ENCODE results near the gene P2RY6.
"Not testable (repeated sequence)": the region's sequence is repeated elsewhere in the genome, so short reads cannot be mapped to it uniquely, and the experiment has no call there.

The P2RY6 gene

DNA sequence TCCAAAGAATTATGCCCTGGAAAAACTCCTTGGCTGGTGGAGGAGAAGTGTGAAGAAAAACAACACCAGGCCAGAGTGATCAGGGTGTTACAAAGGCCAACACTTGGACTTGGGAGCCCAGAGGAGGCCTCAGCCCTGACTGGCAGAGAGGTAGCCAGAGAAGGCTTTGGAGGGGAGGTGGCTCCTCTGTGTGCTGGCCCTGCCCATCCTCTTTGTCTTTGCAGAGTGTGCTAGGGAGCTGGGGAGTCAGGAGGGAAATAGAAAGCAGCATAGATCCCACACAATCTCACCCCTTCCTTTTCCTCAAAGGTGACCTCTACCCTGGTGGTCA, 12.0 kb upstream of the P2RY6 start:
- DNase-seq (ENCODE audit: low spot score), result no peak

DNA sequence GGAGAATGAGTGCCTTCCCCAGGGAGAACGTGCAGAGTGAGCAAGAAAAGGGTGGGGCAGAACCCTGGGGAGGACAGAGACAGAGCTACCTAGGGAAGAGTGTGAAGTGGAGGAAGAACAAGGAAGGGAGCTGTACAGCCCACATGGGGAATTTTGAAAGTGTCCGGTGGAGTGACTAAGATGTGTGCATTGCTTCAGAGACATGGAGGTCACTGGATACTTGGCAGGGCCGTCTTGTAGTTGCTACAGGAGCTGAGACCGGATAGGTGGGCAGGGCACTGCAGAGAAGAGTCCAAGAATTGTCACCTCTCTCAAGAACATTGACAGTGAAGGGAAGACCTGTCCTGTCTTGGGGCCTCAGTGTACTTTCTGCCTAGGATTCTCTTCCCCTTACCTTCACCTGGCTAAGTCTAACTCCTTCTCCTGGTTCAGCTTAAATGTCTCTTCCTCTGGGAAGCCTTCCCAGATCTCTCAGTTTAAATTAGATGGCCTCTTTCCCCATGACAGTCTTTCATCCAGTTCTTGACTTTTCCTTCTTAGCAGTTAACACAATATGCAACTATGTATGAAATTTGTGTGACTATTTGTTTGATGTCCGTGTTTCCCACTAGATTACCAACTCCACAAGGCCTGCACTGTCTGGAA, 9.2 kb upstream of the P2RY6 start:
- no peak for DNase-seq (ENCODE audit: low spot score)

DNA sequence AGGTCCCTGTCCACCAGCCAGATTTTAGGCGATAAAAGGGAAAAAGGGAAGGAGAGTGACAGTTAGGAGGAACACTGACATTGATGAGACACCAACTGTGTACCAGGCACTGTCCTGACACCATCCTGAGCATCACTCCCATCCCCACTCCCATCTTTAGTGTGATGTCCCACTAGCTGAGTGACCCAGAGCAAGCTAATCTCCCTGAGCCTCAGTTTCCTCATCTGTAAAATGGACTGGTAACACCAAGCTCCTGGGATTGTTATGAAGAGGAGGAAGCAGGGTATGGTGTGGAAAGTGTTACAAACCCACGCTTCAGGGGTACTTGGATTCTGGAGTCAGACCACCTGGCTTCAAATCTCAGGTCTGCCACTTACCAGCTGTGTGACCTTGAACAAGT, 8.5 kb upstream of the P2RY6 start:
- DNase-seq (ENCODE audit: low spot score), result no peak

DNA sequence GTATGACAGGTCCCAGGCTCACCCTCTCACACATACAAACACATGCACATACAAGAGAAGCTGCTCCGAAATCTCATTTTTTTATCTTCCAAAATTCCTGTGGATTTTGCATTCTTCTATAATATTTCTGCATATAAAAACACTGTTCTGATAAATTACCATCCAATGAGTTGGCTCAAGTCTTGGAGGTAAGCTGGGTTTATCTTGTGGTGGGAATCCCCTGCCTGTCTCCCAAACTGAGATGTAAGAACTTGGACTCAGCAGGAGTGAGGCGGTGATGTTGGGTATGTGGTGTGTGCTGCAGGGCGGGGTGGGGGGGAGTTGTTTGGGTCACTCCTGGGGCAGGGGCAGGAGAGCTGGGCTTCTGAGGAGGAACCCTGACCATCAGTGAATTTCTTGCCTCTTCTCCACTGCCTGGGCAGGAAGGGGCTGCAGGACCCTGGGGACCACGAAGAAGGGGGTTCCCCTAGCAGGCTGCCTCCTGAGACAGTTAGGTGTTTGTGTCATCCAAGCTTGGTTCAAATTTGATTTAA, 6.8 kb upstream of the P2RY6 start:
- DNase-seq (ENCODE audit: low spot score), result no peak

DNA sequence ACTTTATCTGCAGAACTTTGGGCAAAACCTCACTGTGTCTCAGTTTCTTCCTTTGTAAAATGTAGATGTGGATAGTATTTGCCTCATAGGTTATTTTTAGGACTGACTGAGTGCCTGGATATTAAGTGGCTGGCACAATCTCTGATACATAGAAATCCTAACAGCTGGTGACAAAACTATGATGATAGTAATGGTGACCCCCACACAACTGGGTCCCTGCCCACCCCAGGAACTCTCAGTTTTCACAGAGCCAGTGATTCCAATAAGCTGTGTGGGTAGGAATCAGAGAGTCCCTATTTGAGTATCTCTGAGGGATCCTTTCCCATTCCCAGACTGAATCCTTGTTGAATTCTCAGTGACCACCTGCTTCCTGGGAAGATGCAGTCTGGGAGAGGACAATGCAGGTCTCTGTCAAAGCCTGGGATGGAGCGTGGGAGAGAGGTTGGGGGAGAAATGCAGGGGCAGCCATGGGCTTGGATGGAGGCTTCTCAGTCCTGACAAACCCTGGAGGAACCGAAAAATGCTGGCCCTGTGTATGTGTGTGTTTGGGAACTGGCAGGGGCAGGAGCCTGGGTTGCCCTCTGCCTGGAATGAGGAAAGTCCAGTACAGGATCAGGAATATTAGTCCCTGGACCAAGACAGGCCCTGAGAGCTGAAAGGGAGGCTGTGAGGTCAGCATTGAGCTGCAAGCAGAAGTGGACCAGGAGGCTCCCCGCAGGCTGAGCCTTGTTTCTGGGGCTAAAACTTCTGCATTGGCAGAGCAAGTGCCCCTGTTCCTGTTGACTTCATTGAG, 6.1 kb upstream of the P2RY6 start:
- DNase-seq (ENCODE audit: low spot score), result no peak

DNA sequence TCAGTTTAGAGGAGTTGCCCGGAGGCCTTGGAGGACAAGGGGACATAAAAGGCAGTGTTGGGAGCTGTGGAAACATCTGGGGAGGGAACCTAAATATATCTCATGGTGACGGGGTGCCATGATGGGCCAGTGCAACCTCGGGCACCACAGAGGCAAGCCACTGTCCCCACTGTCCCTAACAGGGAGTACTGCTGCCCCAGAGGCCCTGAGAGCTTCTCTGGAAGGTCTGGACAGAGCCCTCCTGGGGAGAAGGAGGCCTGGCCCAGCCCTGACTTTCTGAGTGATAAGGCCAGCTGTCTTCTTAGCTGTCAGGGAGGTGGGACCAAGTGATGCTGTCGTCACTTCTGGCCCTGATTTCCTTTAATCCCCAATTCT, 5.5 kb upstream of the P2RY6 start:
- no peak for DNase-seq (ENCODE audit: low spot score)

DNA sequence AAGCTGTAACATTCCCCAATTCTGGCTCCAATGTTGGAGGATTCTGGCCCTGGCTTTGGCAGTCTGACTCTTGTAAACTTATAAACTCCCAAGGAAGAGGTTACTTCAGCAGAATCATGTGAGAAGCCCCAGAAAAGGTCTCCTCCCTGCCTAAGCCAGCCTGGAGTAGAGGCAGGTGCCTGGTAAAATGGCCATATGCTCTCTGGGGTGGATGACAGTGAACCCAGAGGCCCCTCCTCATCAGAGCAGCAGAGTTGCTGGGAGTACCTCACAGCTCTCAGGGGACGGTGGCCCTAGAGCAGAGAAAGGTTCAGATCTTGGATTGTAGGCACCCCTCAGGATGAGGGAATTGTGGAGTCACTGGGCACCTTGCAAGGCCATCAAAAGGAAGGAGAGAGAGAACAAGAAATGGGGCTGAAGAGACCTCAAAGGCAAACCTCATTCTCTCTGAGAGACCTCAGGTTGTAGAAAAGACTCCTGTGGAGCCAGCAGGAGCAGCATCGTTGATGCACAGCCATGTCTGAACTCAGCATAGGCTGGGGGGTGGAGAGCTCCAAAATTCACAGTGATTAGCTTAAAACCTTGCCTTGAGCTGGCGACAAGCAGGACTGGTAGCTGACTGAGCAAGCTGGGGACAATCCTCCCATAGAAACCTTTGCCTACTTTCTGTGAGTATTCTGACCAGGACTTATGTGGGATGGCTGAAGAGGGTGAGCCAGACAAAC, 4.9 kb upstream of the P2RY6 start:
- DNase-seq (ENCODE audit: low spot score), result no peak

DNA sequence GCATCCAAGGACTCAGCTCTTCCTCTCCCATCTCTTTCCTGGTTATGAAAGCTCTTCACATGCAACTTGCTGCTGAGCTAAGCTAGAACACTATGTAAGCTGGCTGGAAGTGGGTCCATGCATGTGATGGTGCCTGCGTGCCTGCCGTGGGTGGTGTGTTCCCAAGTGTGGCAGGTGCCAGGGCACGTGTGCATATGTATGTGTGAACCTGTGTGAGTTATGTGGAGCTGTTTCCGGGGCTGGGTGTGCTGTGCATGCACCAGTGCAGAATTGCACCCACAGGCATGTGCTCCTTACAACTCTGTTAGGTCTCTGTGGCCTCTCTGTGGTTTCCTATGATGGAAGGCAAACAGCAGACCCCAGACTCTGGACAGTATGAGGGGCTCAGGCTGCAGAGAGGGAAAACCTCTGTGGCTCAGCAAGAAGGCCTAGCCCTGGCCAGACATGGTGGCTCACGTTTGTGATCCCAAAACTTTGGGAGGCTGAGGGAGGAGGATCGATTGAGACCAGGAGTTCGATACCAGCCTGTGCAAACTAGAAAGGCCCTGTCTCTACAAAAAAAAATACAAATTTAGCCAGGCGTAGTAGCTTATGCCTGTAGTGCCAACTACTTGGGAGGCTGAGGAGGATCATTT, 4.1 kb upstream of the P2RY6 start:
- DNase-seq (ENCODE audit: low spot score), result no peak

DNA sequence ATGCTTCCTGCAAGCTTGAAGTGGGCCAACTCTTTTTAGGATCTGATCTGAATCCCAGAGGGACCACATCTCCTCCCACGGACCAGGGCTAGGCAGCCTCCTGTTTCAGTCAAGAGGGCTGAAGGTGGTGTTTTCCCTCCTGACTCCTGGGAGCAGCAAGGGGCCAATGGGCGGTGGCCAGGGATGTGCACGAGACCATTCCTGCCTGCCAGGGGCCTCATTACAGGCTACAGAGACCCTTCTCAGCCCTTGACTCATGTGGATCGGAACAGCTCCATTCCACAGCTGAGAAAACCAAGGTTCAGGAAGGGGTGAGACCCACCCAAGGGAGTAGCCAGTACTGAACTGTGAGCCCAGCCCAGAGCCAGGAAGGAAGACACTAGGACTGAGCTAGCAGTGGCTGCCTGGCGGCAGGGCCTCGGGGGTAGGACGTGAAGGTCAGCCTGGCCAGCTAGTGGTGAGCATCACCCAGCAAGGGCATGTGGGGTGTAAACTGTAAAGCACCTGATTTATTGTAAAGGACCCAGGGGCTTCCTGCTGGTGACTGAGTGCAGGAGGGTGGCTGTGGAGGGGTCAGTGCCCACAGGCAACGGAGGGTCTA, 3.4 kb upstream of the P2RY6 start:
- no peak for DNase-seq (ENCODE audit: low spot score)

DNA sequence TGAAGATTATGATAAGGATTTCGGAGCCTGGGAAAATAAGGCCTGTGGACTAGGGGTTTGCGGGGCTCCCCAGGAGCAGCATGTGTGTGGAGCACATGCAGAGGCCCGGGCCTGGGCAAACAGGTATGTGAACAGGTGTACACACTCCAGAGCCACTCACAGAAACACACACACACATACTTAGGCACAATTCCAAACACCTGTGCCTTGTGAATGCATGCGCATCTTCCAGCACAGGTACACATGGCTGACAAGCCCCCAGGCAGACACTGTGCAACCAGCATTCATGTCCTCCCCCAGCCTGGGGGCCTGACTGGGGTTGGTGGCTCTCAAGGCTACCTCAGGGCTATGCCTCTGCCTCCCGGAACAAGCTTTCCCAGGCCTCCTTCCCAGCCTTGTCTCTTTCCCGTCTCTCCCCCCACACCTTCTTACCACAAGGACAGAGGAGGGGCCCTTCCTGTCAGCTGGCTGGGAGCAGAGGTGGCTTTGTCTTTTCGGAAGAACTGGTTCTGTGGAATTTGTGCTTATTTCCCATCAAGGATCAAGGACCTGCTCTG, 2.6 kb upstream of the P2RY6 start:
- DNase-seq (ENCODE audit: low spot score), result no peak

DNA sequence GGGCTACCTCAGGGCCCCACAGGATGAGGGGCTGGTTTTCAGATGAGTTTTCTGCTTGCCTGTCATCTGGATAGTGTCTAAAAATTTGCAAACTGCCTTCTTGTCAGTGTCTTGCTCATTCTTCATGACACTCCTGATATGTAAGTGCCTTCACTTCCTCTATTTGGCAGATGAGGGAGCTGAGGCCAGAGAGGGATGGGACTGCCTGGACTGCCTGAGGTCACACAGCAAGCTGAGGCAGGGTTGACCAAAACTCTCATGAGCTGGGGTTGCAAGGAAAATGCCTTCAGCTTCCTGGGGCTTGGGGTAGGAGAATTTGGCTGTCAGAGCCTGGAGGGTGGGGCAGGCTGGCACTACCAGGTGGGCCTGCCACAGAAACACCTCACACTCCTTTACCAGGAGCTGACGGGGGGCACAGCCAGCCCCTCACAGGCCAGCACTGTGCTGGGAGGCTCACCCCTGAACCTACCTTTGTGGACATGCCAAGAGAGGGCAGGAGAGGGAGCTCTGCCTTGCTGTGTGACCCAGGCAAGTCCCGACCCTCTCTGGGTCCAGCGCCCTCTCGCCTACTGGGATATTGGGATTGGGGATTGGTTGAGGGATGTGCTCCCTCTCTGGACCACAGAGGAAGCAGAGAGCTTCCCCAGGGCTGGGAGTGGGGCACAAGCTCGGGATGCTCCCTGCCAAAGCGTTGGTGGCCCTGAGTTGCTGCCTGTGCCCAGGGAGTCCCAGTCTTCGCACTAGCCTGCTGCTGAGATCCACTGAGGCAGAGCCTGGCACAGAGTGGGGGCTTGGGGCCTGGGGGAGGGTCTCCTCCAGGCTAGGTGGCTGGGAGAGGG, 1.9 kb upstream of the P2RY6 start:
- no peak for DNase-seq (ENCODE audit: low spot score)

DNA sequence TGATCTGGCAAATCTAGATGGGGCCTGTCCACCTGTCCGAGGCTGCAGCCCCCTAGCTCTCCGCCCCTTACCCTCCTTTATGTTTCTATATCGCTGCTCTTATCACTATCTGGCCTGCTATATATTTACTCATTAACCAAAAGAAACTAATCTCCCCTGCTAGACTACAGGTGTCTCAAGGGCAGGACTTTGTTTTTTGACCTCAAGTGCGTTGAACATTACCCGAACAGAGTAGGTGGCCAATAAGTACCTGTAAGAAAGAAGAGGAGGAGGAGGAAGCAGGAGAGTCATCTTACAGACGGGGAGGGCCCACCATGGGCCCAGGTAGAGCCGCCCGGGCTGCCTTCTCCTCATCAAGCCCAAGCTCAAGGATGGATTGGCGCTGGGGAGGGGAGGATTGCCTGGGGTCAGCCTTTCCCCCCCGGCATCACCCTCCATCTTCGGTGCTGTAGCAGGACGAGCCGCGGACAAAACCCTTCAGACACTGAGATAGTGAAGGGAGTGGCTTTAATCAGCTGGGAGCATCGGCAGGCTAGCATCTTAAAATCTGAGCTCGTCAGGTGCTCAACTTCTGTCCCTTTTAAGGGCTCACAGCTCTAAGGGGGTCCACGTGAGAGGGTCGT, 1.2 kb upstream of the P2RY6 start:
- DNase-seq (ENCODE audit: low spot score), result no peak

DNA sequence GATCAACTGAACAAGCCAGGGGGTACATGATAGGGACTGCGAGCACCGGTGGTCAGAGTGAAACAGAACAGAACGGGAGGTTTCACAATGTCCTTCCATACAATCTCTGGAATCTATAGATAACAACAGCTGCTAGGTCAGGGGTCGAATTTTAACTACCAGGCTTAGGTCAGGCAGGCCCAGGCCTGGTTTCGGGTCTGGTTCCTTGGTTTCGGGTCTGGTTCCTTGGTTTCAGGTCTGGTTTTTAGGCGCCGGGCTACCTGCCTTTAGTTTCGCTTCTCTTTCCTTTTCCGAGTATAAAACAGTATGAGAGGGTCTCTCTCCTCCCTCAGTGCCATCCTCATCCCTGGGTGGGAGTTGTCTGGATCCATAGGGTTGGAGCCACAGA, 666 bp upstream of the P2RY6 start:
- not testable (repeated sequence) for DNase-seq (ENCODE audit: low spot score)

DNA sequence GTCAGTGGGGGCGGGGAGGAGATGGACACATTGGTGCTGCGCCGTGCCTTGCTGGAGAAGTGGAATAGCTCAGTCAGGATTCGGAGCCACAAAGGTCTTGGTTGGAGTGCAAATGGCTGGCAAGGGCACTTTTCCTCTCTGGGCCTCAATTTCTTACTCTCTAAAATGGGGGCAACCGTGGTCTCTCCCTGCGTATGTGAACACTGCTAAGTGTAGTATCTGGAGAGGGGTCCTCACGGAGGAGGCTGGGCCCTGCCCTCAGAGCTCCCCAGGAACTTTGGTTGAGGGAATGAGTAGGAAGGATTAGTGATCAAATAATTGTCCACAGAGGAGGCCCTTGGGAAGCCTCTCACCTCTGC, 521 bp downstream of the P2RY6 start:
- DNase-seq (ENCODE audit: low spot score), result no peak

DNA sequence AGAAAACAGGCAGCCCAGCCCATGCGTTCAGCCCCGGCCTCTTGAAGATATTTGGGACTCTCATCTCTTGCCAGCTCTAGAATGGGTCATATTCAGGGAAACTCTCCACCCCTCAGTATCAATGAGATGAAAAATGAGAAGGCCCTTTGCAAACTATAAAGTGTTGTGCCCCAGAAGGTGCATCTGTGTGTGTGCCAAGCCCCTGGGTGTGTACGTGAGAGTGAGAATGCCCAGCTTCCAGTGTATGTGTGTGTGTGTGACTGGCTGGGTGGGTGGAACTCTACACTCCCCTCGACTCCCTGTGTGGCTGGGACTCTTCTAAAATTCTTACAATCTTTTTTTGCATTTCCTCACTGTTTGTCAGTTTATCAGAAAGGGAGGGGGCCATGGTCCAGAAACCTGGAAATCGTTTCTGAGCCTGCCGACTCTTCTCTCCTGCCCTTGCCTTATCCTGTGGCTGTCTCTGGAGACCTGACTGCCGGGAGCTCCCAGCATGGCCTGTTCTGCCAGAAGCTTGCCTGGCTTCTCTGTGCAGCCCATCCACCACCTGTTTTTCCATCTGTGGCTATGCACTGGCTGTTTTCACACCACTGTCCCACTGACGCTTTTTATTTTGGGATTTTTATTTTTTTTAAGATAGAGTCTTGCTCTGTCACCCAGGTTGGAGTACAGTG, 1.2 kb downstream of the P2RY6 start:
- DNase-seq (ENCODE audit: low spot score), result no peak

DNA sequence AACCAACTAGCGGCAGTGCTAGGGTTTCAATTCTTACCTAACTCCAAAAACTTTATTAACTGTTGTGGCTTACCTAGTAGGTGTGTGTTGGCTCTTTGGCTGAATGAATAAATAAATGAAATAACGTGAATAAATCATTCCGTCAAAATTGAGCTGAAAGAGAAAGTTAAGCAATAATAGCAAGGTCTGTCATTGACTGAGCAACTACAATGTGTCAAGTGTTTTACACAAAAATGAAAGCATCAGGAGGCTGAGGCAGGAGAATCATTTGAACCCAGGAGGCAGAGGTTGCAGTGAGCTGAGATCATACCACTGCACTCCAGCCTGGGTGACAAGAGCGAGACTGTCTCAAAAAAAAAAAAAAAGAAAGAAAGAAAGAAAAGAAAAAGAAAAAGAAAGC, 2.1 kb downstream of the P2RY6 start:
- not testable (repeated sequence) for DNase-seq (ENCODE audit: low spot score)

DNA sequence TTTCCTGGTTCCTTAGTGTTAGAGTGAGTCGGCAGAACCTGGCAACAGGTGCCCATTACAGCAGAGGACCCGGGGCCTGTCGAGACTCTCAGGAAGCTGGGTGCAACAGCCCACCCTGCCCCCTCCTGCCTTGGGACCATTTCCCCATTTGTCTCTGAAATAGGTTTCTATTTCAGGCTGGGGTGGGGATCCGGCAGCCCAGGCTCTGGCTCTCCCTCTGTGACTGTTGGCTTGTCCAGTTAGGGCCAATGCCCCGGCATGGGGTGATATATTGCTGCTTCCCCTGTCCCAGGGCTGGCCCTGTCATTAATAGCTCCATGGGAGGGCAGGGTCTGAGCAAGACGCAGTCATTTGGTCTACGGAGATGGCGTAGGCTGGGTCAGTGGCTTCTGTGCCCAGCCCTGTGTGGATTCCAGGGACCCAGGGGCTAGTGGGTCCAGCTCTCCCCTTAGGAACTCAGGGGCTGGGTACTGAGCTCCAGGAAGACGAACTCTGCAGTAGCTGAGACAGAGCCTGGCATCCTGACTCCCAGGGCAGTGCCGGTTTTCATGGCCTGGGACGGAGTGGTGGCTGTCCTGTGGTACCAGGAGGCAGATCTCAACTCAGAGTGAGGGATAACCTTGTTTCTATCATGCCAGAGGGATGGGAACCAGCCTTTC, 2.7 kb downstream of the P2RY6 start:
- no peak for DNase-seq (ENCODE audit: low spot score)

DNA sequence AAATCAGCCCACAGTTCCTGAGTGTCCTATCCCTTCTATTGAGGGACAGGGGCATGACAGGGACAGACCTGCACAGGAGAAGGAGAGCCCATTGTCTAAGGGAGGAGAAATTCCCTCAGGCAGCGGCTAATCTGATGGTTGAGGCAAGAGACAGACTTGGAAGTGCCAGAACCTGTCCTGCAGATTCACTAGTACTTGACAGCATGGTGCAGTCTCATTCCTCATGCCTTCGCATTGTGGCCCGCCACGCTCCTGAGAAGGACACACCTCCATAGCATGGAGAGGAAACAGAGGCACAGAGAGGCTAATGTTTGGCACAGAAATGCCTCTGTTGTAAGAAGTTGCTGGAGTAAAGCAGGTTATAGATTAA, 3.2 kb downstream of the P2RY6 start:
- no peak for DNase-seq (ENCODE audit: low spot score)

DNA sequence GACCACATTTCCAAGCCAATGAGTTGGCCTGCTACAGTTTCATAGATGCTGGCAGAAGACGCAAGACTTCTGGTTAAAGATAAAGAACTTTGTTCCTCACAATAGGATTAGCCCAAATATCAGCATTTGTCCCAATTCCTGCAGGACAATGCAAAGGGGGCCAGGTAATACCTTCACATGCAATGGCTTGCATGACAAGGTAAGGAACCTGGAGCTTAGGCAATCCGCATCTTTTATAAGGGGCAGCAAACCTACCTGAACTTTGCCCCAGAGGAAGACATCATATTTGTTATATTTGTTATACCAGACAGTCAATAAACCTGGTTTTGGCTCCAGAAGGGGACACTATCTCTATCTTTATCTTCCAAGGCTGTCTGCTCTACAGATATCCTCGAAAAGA, 5.3 kb downstream of the P2RY6 start:
- no peak for DNase-seq (ENCODE audit: low spot score)

DNA sequence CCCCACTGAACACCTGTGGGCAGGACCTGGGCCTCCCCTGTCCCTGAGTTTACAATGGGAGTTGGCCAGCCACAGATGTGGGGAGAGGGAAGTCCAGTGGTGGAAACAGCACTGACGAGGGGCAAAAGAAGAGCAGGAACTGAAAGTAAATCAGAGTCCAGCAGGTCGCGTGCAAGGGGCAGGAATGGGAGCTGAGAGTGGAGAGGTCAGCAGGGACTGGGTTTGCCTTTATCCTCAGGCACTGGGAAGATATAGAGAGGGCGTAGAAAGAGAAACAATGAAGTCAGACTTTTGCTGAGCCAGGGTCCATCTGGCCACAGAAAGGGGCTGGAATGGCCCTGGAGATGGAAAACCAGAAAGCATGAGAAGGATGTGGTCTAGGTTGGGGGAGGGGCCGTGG, 8.5 kb downstream of the P2RY6 start:
- no peak for DNase-seq (ENCODE audit: low spot score)

Data from cerebellar cortex (tissue), 1 donor.